SK-N-MC (cell line): ENCODE results near the gene LCORL.

Source experiments
- EZH2 ChIP-seq: fragments of 200-600 bp; sonication (generic); IDR thresholded peaks from one replicate; pipeline ENCODE4 v1.6.1; 2017; ENCODE audit warnings: antibody characterized with exemption
- FOXP2 ChIP-seq: optimal IDR thresholded peaks from 2 replicates; pipeline ENCODE3; 2011; ENCODE audit warnings: mild to moderate bottlenecking, moderate library complexity; ENCODE audit not compliant: insufficient read depth; ENCODE audit errors: extremely low read length, control extremely low read depth
- POLR2AphosphoS5 ChIP-seq: IDR thresholded peaks from 2 replicates; pipeline ENCODE4 v1.6.1; 2012; ENCODE audit warnings: mild to moderate bottlenecking, low read depth, low read length, borderline replicate concordance

DNA sequence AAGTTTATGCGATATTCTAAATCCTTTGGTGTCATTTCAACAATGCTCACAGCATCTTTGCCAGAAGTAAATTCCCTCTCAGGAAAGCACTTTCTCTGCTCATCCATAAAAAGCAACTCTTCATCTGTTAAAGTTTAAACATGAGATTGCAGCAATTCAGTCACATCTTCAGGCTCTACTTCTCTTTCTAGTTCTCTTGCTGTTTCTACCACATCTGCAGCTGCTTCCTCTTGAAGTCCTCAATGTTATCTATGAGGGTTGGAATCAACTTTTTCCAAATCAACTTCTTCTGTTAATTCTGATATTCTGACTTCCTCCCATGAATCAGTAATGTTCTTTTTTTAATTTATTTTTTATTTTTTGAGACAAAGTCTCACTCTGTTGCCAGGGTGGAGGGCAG lies 100.9 kb downstream of the LCORL start:
- no peak for TF ChIP-seq EZH2
- TF ChIP-seq POLR2AphosphoS5: no peak
- no peak for TF ChIP-seq FOXP2
